ENCODE results near the gene WDR64.

The WDR64 gene

DNA sequence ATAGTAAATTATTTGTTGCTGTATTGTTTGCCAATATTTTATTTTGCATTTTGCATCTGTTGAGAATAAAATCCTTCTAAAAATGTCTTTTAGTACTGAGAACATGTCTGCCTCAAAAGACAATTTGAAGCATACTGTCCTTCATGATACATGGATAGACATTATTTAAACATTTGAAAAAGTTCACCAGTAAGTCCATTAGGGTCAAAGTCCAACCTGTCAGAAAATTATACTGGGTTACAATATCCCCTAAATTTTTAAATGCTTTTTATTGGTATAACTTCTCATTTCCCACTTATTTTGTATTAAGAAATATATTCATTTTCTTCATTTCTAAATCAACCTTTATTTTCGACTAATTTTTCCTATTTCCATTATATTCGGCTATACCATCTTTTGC lies 21.2 kb upstream of the WDR64 start:
- no peak for DNase-seq (ENCODE audit: extremely low read depth in 1 of 2, low read depth in 1 of 2)

- DNase-seq (ENCODE audit: extremely low read depth in 1 of 2, low read depth in 1 of 2): no peak
Observed at GRCh38 chr1:241631674-241632073, 20.4 kb upstream of the WDR64 start.

DNA sequence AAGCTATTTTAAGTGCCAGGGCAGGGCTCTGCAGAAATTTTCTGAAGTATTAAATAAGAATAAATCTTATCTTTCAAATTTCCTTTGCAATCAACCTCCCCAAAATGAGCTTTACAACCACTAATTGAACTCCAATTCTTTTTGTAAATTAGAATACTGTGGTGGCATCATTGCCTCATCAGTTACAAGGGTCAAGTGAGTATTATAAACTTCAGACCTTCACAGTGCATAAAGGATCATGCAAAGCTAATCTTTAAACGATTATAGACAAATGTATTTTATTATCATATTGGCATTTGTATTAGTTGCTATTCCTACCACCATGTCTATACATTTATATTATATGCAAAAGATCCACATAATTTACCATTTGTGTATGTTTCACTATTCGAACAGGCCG lies 19.1 kb upstream of the WDR64 start:
- no peak for DNase-seq (ENCODE audit: extremely low read depth in 1 of 2, low read depth in 1 of 2)

- DNase-seq (ENCODE audit: extremely low read depth in 1 of 2, low read depth in 1 of 2): no peak
Observed at GRCh38 chr1:241635556-241636152, 16.4 kb upstream of the WDR64 start.

- DNase-seq (ENCODE audit: extremely low read depth in 1 of 2, low read depth in 1 of 2): no peak
Observed at GRCh38 chr1:241636291-241636690, 15.8 kb upstream of the WDR64 start.

DNA sequence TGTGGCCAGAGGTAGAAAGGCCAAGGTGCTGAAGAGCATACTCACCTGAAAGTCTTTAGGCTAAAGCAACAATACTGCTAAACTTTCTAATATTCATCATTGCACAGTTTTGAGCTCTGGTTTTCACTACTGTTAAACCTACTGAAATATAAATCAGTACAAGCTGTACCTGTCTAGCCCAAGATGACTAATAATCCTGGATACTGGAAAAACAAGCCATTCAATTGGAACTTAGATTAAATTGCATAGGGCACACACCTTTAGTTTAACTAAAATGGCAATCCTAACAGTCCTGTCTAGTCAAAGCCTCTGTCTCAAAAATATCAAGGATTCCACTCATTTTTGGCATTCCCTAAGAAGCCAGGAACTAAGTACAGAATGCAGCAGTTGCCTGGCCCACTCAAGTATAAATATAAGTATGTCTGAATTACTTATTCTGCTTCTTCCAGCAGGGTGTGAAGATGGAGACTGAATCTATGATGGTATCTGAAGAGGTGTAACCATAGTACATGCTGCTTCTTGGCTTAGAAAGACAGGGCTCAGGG lies 15.0 kb upstream of the WDR64 start:
- no peak for DNase-seq (ENCODE audit: extremely low read depth in 1 of 2, low read depth in 1 of 2)

DNA sequence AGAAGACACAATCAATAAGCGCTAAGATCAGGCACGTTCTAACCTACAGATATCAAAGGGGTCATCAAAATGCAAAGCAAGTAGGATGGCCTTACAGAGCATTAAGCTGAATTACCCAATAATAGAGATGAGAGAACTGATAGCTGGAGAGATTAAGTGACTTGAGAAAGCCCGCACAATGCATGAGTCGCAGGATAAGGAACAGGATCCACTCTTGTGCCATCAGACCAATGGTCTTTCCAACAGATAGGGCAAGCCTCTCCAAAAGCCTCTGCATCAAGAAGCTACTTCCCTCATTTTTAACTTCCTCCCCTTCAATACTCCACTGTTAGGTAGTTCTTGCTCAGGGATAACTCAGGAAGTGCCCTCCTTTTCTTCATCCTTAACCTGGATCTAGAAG lies 14.5 kb upstream of the WDR64 start:
- DNase-seq (ENCODE audit: extremely low read depth in 1 of 2, low read depth in 1 of 2): no peak

- DNase-seq (ENCODE audit: extremely low read depth in 1 of 2, low read depth in 1 of 2): no peak
Observed at GRCh38 chr1:241638099-241638682, 13.9 kb upstream of the WDR64 start.

DNA sequence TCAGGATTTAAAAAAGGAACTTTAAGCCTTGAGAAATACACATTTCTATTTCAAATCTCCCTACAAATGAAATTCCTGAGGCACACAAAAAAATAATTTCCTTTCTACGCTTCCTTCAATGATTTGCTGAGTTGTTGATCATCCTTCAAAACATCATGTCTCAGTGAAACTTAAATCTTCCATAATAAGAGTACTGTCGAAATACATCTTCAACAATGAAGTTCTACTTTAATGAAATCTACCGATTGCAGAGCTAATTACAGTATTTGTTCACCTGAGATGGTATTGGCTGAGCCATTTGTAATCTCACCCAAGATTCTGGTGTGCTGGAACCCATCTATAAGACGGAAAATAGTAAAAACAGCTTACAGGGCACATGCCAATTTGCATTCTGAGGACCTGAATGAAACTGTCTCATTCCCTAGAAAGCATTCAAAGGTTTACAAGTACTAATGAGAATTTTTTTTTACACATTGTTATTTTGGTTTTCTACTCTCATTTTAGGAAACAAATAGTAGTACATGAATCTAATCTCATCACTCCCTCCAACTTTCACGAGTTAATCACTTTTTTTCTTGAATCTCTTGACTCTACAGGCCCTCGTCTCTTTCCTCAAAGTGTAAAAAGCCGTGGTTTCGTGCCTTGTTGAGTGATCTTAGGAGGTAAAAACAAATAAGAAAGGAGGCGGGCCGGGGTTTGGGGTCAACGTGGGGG lies 13.0 kb upstream of the WDR64 start:
- DNase-seq (ENCODE audit: extremely low read depth in 1 of 2, low read depth in 1 of 2): no peak

- DNase-seq (ENCODE audit: extremely low read depth in 1 of 2, low read depth in 1 of 2): peak in 1 of 2 donors; percentile 22
Observed at GRCh38 chr1:241639623-241640148, 12.4 kb upstream of the WDR64 start.

- DNase-seq (ENCODE audit: extremely low read depth in 1 of 2, low read depth in 1 of 2): peak; percentile 53 to 89
Observed at GRCh38 chr1:241640149-241640866, 11.8 kb upstream of the WDR64 start, which contains the start of the genes CHML and OPN3. Gene CHML (minus strand): TSS chr1:241640369. CDS start chr1:241635766, 4,603 bp downstream. Gene OPN3 (minus strand): TSS chr1:241640369. CDS start chr1:241640254, 115 bp downstream.

DNA sequence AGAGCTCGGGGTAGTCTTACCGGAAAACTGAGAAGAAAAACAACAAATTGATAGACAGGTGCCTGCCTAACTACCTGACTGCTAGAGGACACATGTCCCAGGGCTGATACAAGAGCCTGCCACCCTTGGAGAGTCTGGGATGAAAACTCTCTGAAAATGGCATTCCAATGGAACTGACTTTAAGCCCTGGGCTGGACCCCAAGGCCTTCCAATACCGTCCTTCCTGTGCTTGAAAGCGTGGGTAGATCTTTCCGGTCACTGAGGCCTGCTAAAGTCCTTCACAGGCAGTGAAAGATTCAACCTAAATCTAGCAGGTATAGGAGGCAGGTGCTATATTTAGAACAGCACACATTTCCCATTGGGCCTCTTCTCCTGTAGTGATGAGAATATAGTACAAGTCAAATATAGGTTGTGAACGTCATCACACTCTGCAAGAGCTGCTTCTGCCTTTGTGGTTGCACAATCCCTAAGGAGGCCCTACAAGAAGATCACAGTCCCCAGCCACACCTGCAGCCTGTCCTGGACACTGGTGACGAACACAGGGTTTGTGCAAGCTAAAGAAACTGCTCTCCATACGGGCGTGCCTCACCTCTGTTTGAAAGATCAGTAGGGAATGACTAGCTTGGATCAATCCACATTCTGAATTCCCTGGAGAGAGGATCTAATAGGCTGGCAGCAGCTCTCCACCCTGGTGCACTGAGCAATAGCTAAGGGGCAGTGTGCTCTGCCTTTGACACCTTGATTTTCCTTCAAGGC lies 11.0 kb upstream of the WDR64 start:
- no peak for DNase-seq (ENCODE audit: extremely low read depth in 1 of 2, low read depth in 1 of 2)

GRCh38 chr1:241641773-241642592 lies 10.1 kb upstream of the WDR64 start:
- DNase-seq (ENCODE audit: extremely low read depth in 1 of 2, low read depth in 1 of 2): no peak

DNA sequence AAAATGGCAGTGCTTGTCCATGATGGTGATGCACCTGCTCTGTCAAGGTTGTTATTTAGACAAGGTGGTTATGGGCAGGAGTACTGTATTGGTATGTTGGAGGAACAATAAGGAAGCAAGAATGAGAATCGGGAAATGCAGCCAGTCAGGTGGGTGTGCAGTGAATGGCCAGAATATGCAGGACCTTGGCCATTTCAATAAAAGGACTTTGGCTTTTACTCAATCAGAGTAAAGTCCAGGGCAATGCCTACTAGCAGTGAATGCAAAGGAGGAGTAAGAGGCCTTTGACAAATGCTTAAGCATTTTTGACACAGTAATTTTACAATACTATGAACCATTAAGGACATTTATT lies 9.5 kb upstream of the WDR64 start:
- DNase-seq (ENCODE audit: extremely low read depth in 1 of 2, low read depth in 1 of 2): no peak

DNA sequence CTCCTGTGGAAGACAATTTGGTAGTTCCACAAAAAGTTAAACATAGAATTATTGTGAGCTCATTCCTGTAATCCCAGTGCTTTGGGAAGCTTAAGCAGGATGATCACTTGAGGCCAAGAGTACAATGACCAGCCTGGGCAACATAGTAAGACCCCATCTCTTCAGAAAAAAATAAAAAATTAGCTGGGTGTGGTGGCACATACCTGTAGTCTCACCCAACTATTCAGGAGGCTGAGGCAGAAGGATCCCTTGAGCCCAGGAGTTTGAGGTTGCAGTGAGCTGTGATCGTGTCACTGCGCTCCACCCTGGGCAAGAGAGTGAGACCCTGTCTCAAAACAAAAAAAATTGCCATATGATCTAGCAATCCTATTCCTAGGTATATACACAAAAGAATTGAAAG lies 7.8 kb upstream of the WDR64 start:
- no peak for DNase-seq (ENCODE audit: extremely low read depth in 1 of 2, low read depth in 1 of 2)

DNA sequence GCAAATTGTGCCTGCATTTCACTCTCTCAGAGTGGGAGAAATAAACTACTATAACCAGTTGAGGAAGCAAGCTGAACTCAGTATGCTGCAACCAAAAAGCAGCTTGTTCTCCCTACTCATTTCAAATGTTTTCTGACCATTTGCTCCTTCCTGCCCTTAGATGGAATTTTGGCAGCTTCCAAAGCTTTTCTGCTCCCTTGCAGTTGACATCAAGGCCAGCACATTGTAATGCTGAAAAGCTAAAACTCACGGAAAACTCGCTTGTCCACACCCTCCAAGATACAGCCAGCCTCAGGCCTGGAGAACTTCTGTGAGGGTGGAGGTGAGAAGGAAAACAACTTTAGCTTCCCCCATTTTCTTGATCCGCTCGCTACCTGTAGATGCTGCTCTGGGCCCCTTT lies 6.9 kb upstream of the WDR64 start:
- no peak for DNase-seq (ENCODE audit: extremely low read depth in 1 of 2, low read depth in 1 of 2)

DNA sequence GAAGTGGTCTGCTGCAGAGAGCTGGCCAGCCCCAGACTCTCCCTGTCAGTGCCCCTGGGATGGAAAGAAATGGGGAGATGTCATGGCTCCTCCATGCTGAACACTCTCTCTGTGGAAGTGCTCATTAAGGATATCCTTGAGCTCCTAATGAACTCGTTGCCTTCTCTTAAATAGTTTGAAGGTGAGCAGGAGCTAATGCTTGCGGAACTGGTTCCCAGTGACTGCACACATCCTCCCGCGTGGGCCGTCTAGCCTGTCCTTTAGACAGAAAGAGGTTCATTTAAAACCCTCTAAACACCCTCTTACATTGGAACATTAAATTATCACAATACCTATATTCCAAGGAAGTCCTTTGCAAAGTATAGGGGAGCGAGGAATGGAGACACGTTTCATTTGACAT lies 5.9 kb upstream of the WDR64 start:
- no peak for DNase-seq (ENCODE audit: extremely low read depth in 1 of 2, low read depth in 1 of 2)

DNA sequence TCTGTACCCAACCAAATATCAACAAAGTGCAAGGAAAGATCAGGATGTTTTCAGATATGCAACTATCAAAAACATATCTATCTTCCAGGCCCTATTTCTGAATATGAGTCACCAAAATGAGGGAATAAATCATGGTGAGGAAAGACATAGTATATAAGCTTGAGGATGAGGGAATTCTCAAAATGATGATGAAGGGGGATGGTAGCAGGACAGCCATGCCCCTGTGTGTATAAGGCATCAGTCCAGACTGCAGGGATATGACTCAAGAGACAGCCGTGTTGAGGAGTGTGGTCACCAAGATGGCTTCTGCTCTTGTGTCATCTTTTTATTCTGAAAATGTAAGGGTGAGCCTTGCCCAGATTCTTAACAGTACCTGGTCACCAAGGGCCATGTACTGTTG lies 4.4 kb upstream of the WDR64 start:
- DNase-seq (ENCODE audit: extremely low read depth in 1 of 2, low read depth in 1 of 2): no peak

DNA sequence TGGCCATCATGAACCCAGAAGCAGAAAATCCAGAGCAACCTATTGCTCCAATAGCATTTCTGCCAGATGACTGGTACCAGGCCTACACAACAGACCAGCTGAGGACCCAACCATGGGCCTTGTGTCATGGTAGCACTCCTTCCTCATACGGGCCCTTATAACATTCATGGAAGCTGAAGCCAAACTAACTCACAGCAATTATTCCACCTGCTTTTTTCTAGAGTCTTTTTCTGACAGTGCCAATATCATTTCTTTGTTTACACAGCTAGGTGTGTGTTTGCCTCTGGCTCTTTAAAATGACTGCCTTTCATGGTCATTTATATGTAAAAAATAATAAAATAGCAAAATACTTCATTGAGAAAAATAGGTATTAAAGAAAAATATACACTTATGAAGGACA lies 3.9 kb upstream of the WDR64 start:
- DNase-seq (ENCODE audit: extremely low read depth in 1 of 2, low read depth in 1 of 2): no peak

DNA sequence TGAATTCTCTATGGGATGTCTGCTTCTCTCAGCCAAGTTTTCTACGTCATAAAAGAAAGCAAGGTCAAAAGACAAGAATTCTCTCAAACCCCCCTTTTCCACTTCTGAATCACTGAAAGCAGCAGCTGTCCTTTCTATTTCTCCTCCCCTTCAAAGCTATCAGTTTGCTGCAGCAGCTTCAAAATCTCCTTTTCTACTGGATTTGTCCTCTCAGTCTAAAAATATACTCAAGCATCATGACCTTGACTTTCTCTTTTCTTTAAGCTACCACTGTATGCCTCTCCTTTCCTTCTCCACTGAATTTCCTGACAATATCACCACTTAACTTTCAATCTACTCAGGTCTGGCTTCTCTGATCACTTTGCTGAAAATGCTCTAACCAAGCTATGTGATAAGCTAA lies 1.9 kb downstream of the WDR64 start:
- DNase-seq (ENCODE audit: extremely low read depth in 1 of 2, low read depth in 1 of 2): no peak
